ENCODE data around the gene SAMD1. TPM values are rescaled to one million over a fixed set of nuclear protein-coding genes. Genes with fewer than 3 reads are reported as not detected.

The SAMD1 gene
- total RNA-seq, 1 donor from 2014 or later, result 29.5 TPM

DNA sequence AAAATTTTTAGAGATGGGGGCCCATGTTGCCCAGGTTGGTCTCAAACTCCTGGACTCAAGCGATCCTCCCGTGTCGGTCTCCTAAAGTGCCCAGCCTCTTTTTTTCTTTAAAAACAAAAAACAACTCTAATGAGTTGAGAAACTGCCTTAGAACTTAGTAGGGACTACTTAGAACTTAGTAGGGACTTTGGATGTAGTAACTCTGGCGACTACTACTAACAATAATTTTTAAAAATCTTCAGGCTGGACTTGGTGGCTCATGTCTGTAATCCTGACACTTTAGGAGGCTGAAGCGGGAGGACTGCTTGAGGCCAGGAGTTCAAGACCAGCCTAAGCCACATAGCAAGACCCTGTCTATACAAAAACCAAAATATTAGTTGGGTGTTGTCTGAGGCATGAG, 4.5 kb downstream of the SAMD1 start:
- H3K4me1 Mint-ChIP-seq (ENCODE audit: unreplicated experiment), result peaks cover 12% of the 10 kb centered on the region
- H3K36me3 Mint-ChIP-seq (ENCODE audit: low read depth, unreplicated experiment), result peaks cover 12% of the 10 kb centered on the region
- TF ChIP-seq, protein P1, sequence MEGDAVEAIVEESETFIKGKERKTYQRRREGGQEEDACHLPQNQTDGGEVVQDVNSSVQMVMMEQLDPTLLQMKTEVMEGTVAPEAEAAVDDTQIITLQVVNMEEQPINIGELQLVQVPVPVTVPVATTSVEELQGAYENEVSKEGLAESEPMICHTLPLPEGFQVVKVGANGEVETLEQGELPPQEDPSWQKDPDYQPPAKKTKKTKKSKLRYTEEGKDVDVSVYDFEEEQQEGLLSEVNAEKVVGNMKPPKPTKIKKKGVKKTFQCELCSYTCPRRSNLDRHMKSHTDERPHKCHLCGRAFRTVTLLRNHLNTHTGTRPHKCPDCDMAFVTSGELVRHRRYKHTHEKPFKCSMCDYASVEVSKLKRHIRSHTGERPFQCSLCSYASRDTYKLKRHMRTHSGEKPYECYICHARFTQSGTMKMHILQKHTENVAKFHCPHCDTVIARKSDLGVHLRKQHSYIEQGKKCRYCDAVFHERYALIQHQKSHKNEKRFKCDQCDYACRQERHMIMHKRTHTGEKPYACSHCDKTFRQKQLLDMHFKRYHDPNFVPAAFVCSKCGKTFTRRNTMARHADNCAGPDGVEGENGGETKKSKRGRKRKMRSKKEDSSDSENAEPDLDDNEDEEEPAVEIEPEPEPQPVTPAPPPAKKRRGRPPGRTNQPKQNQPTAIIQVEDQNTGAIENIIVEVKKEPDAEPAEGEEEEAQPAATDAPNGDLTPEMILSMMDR (IDR thresholded peaks at IDR 0.05; ENCODE audit: unreplicated experiment), result no peak
- no peak overlapping the region for H3K27ac Mint-ChIP-seq (ENCODE audit: unreplicated experiment)
- H3K27me3 Mint-ChIP-seq (ENCODE audit: unreplicated experiment), result peaks cover 10% of the 10 kb centered on the region
- H3K4me3 Mint-ChIP-seq (ENCODE audit: unreplicated experiment), result no peak overlapping the region
- DNase-seq (ENCODE audit: low spot score), result no peak
- no peaks in the 10 kb centered on the region for H3K9me3 Mint-ChIP-seq (ENCODE audit: unreplicated experiment)

DNA sequence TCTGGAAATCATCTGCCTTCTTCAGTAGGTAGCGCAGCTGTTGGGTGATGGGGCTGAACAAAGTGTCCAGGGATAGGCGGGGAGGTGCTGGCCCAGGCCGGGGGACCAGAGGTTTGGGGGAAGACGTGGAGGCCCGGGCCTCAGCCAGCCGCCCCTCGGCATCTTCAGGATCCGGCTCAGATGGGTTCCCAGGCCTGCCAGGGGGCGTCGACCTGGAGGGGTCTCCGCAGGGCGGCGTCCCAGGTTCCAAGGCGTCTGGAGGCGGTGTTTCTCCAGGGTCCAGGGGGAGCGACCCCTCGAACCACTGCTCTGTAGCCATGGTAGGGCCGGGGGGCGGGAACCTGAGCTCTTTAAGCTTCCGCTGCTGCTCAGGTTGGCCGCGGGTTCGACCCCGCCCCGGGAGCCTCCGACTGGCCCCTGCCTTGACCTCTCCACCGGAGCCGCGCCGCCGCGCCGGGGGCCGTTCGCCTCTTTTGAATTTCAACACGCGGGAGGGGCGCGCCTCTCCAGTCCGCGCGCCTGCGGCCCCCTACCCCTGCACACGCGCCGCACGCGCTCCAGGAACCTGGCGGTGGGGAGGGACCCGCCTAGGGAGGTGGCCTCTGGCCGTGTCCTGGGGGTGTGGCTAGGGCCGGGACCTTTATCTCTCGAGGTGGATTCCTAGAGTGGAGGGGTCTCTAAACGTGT, 5.1 kb downstream of the SAMD1 start, which contains the start of gene C19orf67:
C19orf67 (minus strand) TSS at position 475 of the 687 bp plus-strand sequence; CDS start at position 319, 156 bp downstream.
- Mint-ChIP-seq H3K9me3 (ENCODE audit: unreplicated experiment) (no peaks in the 10 kb centered on the region), H3K27me3 (ENCODE audit: unreplicated experiment) (peaks cover 11% of the 10 kb centered on the region), H3K4me3 (ENCODE audit: unreplicated experiment) (peak within 1 kb of the TSS; percentile 32), H3K36me3 (ENCODE audit: low read depth, unreplicated experiment) (peaks cover 12% of the 10 kb centered on the region), H3K4me1 (ENCODE audit: unreplicated experiment) (peaks cover 12% of the 10 kb centered on the region), H3K27ac (ENCODE audit: unreplicated experiment) (no peak within 1 kb of the TSS)
- DNase-seq (ENCODE audit: low spot score), result no peak
- TF ChIP-seq, protein P1 (IDR thresholded peaks at IDR 0.05; ENCODE audit: unreplicated experiment), result no peak

DNA sequence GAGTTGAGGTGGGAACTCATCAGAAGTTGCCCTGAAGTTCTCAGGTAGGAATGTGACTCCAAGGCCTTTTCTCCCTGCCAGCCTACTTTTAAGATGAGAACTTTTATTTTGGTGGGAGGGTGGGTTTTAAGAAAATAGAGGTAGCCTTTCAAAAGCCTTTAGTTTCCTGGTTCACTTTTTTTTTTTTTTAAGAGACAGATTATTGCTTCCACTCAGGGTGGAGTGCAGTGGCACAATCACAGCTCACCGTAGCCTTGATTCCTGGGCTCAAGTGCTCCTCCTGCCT, 7.9 kb downstream of the SAMD1 start:
- Mint-ChIP-seq H3K27me3 (ENCODE audit: unreplicated experiment) (peaks cover 6% of the 10 kb centered on the region), H3K36me3 (ENCODE audit: low read depth, unreplicated experiment) (peaks cover 1% of the 10 kb centered on the region), H3K27ac (ENCODE audit: unreplicated experiment) (no peak overlapping the region), H3K9me3 (ENCODE audit: unreplicated experiment) (no peaks in the 10 kb centered on the region), H3K4me1 (ENCODE audit: unreplicated experiment) (peaks cover 13% of the 10 kb centered on the region), H3K4me3 (ENCODE audit: unreplicated experiment) (peak overlapping the region; percentile 71)
- TF ChIP-seq, protein P1 (IDR thresholded peaks at IDR 0.05; ENCODE audit: unreplicated experiment), result no peak
- DNase-seq (ENCODE audit: low spot score), result no peak

DNA sequence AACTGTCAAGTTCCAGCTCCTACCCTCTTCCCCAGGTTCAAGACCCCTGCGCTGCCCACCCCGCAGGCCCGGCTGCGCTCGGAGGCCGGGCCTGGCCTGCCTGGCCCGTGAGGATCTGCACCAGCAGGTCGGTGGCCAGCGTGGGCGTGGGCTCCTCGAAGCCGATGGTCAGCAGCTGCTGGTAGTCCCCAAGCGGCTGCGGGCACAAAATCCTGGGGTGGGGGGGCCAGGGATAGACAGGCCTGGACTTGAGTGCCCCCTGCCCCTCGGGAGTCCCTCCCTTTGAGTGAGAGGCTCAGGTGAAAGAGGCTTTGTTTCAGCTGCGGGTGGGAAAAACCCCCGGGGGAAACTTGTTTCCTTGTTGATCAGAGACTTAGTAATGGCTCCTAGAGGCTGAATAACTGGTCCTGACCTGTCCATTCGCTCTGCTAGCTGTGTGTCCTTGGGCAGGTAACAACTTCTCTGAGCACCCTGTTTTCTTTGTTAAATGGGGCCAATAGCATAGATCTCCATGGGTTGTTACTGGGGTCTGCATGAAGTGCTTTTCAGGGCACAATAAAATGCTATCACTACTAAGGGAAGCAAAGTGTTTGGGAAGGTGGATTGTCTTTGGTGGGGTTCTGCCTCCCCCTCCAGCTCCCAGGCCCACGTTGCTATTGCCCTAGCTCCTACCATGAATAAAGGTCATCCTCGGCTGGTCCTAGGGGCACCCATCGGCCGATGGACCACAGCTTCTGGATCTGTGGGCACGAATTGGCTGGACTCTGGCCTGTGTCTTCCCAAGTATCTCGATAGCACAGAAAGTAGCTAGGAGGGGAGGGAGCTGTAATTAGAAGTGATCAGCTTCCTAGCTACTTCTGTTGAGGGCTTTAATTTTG, 8.5 kb downstream of the SAMD1 start:
- peaks cover 13% of the 10 kb centered on the region for H3K4me1 Mint-ChIP-seq (ENCODE audit: unreplicated experiment)
- H3K9me3 Mint-ChIP-seq (ENCODE audit: unreplicated experiment), result no peaks in the 10 kb centered on the region
- TF ChIP-seq, protein P1 (IDR thresholded peaks at IDR 0.05; ENCODE audit: unreplicated experiment), result no peak
- peak; percentile 38 for DNase-seq (ENCODE audit: low spot score)
- H3K36me3 Mint-ChIP-seq (ENCODE audit: low read depth, unreplicated experiment), result no peaks in the 10 kb centered on the region
- peaks cover 7% of the 10 kb centered on the region for H3K27me3 Mint-ChIP-seq (ENCODE audit: unreplicated experiment)
- no peak overlapping the region for H3K27ac Mint-ChIP-seq (ENCODE audit: unreplicated experiment)
- peak overlapping the region; percentile 95 for H3K4me3 Mint-ChIP-seq (ENCODE audit: unreplicated experiment)
